Esophagus muscularis mucosa (tissue), 3 donors: ENCODE results near the gene TRIM8.

ENCODE experiments used
- POLR2A ChIP-seq: fragments of 450-650 bp; IDR thresholded peaks from one replicate; pipeline ENCODE4 v1.6.1; 2017; ENCODE audit warnings: antibody characterized with exemption, moderate library complexity, mild to moderate bottlenecking, low read depth
- POLR2AphosphoS5 ChIP-seq, 2 donors: sonication (generic); formaldehyde crosslinking; IDR thresholded peaks; one replicate each; pipeline ENCODE4 v1.6.1; 2017; ENCODE audit warnings: antibody characterized with exemption in 2 of 2
- TF ChIP-seq, protein P1 (sequence below), 3 experiments: fragments of 200-600 bp in 2 of 3; fragments of 450-650 bp in 1 of 3; sonication (generic) in 2 of 3; IDR thresholded peaks; one replicate each; pipeline ENCODE4 v1.5.1; 2017 to 2019; ENCODE audit warnings: antibody characterized with exemption in 3 of 3, mild to moderate bottlenecking in 2 of 3, moderate library complexity in 1 of 3

- TF ChIP-seq, protein P1, sequence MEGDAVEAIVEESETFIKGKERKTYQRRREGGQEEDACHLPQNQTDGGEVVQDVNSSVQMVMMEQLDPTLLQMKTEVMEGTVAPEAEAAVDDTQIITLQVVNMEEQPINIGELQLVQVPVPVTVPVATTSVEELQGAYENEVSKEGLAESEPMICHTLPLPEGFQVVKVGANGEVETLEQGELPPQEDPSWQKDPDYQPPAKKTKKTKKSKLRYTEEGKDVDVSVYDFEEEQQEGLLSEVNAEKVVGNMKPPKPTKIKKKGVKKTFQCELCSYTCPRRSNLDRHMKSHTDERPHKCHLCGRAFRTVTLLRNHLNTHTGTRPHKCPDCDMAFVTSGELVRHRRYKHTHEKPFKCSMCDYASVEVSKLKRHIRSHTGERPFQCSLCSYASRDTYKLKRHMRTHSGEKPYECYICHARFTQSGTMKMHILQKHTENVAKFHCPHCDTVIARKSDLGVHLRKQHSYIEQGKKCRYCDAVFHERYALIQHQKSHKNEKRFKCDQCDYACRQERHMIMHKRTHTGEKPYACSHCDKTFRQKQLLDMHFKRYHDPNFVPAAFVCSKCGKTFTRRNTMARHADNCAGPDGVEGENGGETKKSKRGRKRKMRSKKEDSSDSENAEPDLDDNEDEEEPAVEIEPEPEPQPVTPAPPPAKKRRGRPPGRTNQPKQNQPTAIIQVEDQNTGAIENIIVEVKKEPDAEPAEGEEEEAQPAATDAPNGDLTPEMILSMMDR (IDR thresholded peaks at IDR 0.05), result no peak
- TF ChIP-seq POLR2A, result no peak
- TF ChIP-seq POLR2AphosphoS5 (IDR thresholded peaks at IDR 0.05), result no peak
Measured at GRCh38 chr10:102630663-102631062, 13.6 kb upstream of the TRIM8 start.
